HG03575 (cell line): ENCODE measurements around the gene PCED1B.

Source experiments
- ATAC-seq: cut with Tn5 transposase; IDR thresholded peaks from one replicate; pipeline ENCODE4 v1.9.1; 2021; ENCODE audit not compliant: unreplicated experiment, insufficient number of reproducible peaks, low FRiP score; ENCODE audit errors: extremely low read depth

The PCED1B gene

DNA sequence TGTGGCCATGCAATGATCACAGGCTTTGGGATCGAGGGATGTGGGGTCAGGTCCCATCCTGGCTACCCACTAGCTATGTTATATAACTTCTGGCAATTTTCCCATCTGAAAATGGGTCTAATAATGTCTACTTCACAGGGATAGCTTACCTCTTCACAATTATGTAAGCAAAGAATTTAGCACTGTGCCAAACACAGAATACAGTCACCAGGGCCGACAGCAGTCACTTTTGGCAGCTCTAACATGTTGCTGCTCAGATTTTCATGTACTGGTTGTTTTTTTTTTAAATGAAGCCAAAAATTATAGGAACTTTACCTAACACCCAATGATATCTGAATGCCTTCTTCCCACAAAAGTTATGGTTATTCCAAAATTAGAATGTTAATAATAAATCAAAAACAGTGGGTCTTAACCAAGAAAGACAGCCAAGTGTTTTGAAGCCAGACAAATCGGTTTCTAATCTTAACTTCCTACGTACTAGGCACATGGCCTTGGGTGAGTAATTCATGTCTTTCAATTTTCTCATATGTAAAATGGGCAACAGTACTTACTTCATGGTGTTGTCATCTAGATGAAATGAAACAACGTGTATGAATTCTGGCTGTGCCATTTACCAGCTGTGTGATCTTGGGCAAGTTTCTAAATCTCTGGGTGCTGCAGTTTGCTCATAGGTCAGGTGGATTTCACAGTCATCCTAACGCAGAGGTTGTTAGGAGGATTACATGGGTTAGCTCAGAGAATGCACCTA, 13.0 kb upstream of the PCED1B start:
- no peak for ATAC-seq

DNA sequence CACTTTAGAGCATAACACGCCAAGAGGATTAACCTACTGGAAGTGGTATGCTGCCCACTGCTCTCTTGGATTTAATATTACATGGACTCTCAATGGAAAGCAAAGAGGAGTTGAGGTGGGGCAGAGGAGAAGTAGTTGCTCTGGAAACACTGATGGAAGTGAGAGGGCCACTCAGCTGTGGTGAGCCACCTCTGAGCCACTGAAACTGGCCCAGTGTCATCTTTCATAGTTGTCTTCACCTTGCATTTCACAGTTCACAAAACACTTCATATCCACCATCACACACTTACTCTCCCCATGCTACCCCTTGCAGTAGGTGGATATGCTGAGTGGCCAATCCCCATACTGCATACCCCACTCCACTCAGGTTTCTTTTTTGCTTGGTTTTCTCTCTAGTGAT, 12.2 kb upstream of the PCED1B start:
- ATAC-seq, result no peak

DNA sequence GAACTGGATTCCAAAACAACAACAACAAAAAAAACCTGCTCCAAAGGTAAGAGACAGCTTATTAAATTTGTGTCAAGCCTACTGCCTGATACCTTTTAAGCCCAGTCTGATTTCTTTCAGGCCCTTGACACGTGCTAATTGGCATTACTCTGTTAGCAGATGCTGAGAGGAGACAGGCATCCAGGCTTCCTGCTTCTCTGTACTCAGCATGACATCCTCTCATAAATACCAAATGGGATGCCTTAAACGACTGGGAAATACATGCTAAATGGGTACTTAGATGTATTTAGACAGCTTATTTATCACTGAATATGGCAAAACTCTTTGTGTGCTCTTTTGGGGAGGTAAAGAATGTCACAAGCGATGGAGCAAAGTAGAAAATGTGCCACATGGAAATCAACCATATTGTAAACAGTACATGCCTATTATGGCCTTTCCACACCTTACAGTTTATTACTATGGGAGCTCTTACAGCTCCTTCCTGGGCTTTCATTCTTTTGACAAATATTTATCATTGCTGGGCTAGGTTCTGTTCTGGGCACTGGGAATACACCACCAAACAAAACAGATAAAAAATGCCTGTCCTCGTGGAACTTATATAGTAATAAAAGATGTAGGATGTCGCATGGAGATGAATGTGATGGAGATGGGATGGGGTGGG, 11.5 kb upstream of the PCED1B start:
- no peak for ATAC-seq

DNA sequence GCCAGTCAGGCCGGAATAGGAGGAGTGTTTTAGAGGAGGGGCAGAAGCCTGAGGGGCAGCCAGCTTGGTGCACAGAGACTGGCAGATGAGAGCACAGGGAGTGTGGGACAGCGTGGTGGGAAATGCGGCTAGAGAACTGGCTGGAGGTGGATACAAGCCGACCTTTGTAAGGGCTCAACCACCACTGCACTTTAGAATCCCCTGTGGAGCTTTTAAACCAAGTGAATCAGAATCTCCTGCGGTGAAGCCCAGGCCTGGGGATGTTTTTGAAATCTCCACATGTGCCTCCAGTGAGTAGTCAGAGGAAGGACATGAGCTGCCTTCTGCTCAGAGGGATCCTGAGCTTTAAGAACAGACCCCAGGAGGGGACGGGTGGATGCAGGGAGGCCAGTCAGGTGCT, 10.9 kb upstream of the PCED1B start:
- ATAC-seq, result no peak

DNA sequence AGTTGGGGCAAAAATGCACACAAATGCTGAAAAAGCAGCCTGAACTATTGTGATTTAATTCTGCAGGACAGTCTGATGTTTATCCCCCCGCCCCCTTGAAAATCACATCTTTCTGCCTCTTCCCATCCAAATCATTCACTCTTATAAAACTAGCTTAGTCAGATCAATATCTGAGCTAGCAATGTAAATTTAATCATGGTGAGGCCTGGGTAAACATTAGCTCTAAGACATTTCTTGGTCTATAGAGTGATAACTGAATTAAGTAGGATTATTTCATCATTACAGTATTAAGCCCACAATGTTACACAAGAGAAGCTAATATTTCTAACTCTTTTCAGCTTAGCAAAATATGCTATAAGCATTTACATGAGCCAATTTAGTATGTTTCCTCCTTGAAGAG, 9.1 kb upstream of the PCED1B start:
- ATAC-seq, result no peak

DNA sequence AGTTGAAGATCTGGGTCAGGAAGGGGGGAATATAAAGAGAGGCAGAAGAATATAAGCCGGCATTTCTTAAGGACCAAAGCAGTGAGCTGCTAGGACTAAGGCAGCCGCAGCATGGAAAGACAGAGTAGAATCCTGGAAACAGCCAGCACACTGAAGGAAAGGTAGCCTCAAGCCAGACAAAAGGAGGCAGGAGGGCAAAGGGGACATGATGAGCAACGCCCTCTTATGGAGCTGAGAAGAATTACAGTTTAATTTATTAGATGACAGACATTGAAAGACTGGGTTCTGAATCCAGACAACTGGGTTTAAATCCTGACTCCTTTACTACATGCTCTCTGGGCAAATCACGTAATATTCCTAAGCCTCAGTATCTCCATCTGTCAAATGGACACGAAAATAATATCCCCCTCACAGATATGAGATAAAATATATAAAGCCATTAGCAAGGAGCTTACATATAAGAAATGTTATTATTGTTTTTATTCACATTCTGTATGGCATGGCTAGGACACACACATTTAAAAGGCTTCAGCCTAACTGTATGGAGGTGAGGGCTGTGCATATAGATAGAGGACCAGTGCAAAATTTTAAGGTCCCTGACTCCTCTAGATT, 8.1 kb upstream of the PCED1B start:
- ATAC-seq, result no peak

DNA sequence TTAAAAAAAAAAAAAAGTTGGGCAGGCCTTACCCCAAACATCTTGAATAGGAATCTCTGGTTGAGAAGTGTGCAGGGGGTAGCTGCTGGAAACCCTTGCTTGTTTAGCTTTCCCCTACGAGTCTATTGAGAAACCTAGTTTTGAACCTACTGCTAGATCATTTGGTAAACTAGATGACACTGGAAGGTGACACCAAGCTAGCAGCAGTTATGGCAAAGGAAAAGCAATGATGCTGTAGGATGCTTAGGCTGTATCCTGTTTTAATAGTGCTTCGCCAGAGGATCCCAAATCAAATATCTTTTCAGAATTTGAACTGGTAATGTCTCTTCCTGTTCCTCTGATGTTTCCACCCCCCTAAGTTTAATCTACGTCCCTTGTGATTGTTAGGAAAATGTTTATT, 5.5 kb upstream of the PCED1B start:
- ATAC-seq, result no peak

DNA sequence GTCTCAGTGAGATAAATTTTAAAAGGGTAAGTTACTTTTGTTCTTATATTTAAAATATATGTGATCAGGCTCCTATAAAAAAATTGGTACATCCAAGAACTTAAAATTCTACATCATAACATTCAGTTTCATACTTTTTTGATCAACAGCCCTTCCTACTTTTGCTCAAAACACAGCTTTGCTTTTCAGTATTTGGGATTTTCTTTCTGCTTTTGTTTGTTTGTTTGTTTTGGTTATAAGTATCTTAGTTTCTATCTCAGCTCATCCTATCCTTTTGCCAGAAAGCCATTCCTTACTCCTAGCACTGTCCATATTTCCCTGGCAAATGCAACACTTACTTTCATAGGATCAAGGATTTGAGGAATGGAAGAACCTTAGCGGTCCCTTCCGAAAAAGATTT, 4.7 kb upstream of the PCED1B start:
- ATAC-seq, result no peak

DNA sequence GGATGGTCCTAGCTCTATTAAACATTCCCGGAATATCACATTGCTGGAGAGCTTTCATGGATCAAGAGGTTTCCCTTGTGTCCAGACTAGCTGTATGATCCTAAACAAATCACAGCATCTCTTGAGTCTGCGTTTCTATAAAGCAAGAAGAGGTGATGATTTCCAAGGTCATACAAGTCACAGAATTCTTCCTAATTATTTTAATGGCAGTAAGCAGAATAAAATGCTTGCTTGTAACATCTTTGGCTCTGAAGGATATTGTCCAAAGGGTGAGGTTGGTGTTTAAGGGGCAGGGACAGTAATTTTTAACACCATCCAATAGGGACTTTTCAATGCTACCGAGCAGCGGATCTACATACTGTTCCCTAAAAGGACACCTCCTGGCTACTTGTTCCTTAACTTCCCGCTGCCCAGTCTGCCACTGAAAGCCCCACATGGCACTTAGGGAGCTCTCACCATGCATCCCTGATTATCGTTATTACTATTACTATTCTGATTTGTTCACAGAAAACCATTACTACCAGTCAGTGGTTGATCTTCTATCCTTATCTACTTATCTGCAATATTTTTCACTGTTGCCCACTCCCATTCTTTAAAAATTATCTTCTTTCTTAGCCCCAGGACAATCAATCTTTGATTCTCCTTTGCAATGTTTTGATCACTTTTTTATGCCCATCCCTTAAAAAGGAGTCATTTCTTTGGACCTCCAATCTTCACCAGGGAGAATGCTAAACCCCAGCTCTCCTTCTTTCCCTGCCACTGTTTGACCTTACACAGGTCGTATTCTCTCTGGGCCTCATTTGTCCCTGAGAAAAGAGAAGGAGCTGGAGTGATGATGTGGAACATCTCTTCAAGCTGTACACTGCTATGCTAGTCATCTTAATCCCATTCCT, 4.0 kb upstream of the PCED1B start:
- no peak for ATAC-seq

DNA sequence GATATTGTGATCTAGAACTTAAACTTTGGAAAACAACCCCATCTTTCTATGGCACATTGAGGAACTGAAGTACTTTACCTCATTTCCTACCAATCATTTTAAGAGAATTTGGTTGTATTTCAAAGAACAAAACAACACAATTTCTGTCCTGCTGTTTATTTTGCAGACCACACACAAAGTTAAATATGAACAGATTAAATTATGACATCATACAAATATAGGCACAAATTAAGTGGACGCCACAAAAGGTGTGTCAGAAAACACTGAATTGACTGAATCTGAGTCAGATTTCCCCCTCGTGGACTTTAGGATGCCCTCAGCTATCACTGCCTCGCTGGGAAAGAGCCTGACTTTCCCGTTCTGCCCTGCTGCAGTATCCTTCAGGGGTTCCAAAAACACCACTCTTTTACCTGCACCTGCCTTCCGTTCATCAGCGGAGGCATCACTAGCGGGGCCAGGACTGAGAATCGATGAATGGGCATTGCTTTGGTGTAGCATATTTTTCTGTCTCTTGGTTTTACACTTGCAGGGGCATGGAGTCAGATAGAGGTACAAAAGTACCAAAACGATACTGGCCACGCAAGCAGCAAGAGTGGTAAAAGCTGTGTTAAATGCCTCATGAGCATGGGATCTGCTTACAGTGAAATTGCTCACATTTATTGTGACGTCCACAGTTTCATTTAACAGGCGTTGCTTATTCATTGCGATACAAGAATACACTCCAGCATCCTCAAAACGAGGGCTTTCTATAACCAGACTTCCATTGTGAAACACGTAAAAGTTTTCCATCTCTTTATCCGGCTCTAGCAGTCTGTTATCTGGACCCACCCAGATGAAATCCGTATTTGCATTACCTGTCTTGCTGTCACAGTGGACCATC, 2.0 kb upstream of the PCED1B start:
- ATAC-seq, result no peak

DNA sequence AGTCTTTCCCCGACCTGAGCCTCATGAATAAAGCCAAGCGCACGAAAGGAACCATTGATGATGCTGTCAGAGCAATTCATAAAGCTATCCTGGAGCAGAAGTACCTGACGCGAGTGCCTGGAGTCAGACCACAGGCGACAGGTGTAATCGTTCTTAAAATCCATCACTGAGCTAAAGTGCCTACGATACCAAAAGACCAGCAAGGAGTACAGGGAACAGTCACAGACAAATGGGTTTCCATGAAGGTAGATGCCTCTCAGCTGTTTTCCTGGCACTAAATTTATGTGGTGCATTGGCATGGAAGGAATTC, 1.4 kb upstream of the PCED1B start:
- ATAC-seq, result no peak

DNA sequence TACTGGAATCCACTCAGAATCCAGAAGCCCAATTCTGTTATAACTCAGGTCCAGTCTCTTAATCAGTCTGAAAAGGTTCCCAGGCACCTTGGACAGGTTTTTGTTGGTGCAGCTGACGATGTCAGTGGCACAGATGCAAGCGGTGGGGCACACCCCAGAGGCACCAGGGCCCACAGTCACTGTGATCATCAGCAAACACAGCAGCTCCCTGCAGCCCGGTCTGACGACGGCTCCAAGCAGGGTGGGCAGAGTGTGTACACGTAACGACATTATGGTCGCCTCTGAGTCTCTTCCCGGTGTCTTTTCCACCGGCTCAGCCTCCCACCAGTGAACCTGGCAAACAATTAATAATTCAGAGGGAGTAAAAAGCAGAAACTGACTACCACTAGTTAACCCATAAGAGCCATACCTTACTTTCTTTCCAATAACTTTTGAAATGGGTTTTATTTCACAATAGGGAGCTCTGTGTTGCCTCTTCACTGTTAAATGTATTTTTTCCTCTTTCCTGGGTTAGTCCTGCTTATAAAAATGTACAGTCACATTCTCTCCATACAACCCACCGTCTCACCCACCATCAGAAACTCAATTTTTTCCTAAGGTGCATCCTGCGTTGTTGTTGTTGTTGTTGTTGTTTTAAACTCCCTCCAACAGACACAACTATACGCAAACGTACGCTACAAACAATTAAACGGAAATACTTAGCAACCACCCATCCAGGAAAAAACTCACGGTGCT, 521 bp upstream of the PCED1B start:
- no peak for ATAC-seq

DNA sequence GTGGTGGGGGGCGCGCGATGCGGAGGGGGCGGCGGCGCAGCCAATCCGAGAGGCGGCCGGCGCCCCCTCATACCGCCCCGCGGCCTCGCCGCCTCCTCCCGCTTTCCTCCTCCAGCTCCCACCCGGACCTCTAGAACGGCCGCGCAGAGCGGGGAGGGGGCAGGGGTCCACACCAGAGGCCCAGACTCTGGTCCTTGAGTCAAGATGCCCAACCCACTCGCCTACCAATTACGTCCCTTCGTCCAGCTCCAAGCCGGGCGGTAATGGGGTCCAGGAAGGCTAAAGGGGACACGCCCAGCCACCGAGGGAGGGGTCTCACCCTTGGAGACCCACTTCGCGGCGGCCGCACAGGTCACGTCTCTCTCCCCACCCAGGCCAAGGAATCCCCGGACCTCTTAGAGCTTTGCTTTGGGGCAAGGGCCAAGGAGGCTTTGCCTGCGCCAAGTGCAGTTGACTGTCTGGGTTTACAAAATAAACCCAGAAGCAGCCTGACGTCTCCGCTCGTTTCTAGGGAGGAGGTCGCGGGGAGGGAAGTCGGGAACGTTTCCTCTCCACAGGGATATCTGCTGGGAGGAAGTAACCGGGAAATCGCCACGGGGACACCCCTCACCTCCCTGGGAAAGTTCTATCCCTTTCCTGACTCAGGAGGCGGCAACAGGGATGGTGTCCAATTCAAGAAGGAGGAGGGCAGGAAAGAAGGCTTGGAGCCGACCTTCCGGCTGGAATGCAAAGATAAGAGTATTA, 732 bp downstream of the PCED1B start:
- ATAC-seq, result no peak

DNA sequence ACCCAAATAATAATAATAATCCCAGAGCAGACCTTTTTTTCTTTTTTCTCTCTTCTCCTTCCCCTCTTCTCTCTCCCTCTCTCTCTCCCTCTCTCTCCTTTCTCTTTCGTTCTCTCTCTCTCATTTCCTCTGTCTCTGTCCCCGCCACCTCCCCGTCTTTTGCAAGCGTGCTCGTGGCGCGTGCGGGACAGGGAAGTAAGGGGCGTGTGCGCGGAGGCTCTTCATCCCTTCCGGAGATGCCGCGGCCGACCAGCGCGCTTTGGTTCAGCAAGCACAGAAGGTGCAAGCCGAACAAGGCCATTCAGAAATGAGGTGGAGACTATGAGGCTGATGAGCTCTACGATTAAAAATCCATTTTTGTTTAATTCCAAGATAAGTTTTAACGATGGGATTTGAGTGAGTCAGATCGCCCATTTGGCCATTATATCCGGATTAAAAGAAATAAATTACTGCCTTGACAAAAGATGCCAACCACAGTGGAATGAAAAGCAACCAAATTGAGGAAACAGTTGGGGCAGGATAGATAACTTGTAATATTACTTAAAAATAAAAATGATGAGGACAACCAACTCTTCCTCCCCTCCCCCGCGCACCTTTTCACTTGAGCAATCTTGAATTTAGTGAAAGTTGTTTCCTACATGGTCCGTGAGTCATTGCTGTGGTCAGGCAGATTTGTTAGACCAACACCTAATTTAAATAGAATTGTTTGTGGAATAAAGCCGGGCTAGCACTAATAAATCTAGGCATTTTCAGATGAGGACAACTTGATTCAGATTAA, 1.5 kb downstream of the PCED1B start:
- no peak for ATAC-seq

DNA sequence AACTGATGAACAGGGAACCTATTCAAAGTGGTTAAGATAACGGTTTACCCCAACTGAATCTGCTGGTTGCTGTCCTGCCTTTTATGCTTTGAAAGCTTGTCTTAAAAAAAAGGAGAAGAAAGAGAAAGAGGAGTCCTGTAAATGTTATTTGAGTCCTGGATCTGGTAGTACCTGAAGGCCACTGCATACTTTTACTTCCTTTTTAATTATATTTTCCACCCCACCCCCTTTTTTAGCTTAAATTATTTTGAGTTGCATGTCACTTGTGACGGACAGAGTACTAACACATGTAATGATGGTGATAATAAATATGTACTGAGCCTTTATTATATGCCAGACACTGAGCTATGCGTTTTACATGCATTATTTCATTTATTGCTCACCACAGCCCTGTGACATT, 2.9 kb downstream of the PCED1B start:
- ATAC-seq, result no peak

DNA sequence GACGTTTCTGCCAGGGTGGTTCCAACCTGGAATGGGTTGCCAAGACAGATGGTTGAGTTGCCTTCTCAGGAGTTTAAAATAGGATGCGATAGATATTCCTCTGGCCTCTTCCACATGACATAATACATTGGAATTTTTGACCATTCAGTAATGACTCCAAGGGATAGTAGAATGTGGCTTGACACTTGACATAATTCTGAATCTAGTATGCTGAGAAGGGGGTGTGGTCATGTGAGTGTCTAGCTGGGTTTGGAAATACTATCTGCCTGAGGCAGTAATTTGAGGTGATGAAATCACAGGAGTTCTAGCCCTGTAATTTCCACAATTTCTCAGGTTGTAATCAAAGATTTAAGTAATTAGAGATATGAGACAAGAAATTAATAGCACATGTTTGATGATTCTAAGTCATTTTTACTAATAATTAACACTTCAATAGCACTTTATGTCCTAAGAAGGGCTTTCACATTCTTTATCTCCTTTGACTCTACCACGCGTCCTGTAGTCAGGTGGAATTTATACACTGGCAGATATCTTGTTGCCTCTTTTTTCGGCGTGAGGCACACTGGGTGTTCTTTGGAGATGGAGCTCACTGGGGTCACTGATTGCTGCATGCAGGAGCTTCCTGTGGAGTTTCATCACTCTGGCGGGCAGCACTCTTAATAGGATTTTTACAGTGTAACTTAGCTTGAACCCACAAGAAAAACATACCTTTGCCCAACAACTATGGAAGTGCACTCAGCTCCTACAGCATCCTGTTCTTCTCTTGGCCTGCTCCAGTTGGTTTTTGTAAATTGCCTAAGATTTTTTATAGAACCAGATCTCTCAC, 3.6 kb downstream of the PCED1B start:
- ATAC-seq, result no peak
